DND-41 (cell line): ENCODE data around the gene SLC27A4.

ENCODE experiments used
- ATAC-seq: fragments of 200-7000 bp; cut with Tn5 transposase; 3 replicates; pipeline ENCODE4 v1.9.1; 2021; ENCODE audit warnings: low read depth; ENCODE audit not compliant: insufficient read depth
- DNase-seq: peaks from one replicate; pipeline ENCODE4 v3.0.0-alpha.2; 2020
- H2AFZ ChIP-seq: 2 replicates; pipeline ENCODE4 v1.6.0; 2012; ENCODE audit warnings: low read depth, low read length
- H3K27ac ChIP-seq: 2 replicates; pipeline ENCODE4 v1.5.1; 2012; ENCODE audit warnings: low read length, inconsistent platforms
- H3K27me3 ChIP-seq: fragments of 200-600 bp; sonication (generic); 2 replicates; pipeline ENCODE4 v1.6.0; 2012; ENCODE audit warnings: low read length, mild to moderate bottlenecking, inconsistent platforms; ENCODE audit not compliant: insufficient read depth, poor library complexity
- H3K36me3 ChIP-seq: 2 replicates; pipeline ENCODE4 v1.5.1; 2012; ENCODE audit warnings: low read length, inconsistent platforms; ENCODE audit not compliant: insufficient read depth
- H3K4me1 ChIP-seq: 2 replicates; pipeline ENCODE4 v1.5.1; 2012; ENCODE audit warnings: mild to moderate bottlenecking, low read length; ENCODE audit not compliant: insufficient read depth
- H3K4me2 ChIP-seq: 2 replicates; pipeline ENCODE4 v1.6.0; 2012; ENCODE audit warnings: mild to moderate bottlenecking, moderate library complexity, low read length, inconsistent platforms; ENCODE audit not compliant: insufficient read depth
- H3K4me3 ChIP-seq, 2 experiments: fragments of 200-600 bp in 1 of 2; shearing (Covaris generic) in 1 of 2; 2 replicates each; pipeline ENCODE4 v1.5.1; 2012 to 2016; ENCODE audit warnings: inconsistent platforms in 2 of 2, low read length in 2 of 2, mild to moderate bottlenecking in 2 of 2, low read depth in 1 of 2, moderate library complexity in 1 of 2
- H3K79me2 ChIP-seq: 2 replicates; pipeline ENCODE4 v1.6.0; 2012; ENCODE audit warnings: low read length, inconsistent platforms; ENCODE audit not compliant: insufficient read depth
- H3K9ac ChIP-seq: 2 replicates; pipeline ENCODE4 v1.6.0; 2012; ENCODE audit warnings: low read depth, mild to moderate bottlenecking, inconsistent platforms, low read length, moderate library complexity
- H3K9me3 ChIP-seq: 2 replicates; pipeline ENCODE4 v1.5.1; 2012; ENCODE audit warnings: low read length, moderate library complexity, mild to moderate bottlenecking, inconsistent platforms; ENCODE audit not compliant: insufficient read depth, severe bottlenecking
- H4K20me1 ChIP-seq: 2 replicates; pipeline ENCODE4 v1.6.0; 2012; ENCODE audit warnings: low read length; ENCODE audit not compliant: insufficient read depth
- CTCF ChIP-seq: IDR thresholded peaks from 2 replicates; pipeline ENCODE4 v1.5.1; 2012; ENCODE audit warnings: borderline replicate concordance, low read length, moderate library complexity, mild to moderate bottlenecking; ENCODE audit not compliant: poor library complexity, severe bottlenecking; ENCODE audit errors: extremely low read depth
- EZH2 ChIP-seq: IDR thresholded peaks from 3 replicates; pipeline ENCODE4 v1.6.1; 2012; ENCODE audit warnings: borderline replicate concordance, low read depth, mild to moderate bottlenecking, moderate library complexity, low read length, inconsistent platforms; ENCODE audit not compliant: severe bottlenecking

Gene SLC27A4

GRCh38 chr9:128382261-128382660 lies 41.9 kb downstream of the SLC27A4 start:
- peaks cover 25% of the 10 kb centered on the region for H4K20me1 ChIP-seq
- H3K27me3 ChIP-seq, result no peaks in the 10 kb centered on the region
- H3K4me1 ChIP-seq, result no peaks in the 10 kb centered on the region
- H3K9ac ChIP-seq, result no peak overlapping the region
- H3K36me3 ChIP-seq, result peaks cover 64% of the 10 kb centered on the region
- no peak overlapping the region for H3K4me3 ChIP-seq
- H3K27ac ChIP-seq, result no peak overlapping the region
- no peak for DNase-seq
- TF ChIP-seq CTCF (no peak), EZH2 (no peak)
- H3K4me2 ChIP-seq, result no peak overlapping the region
- H2AFZ ChIP-seq, result no peak overlapping the region
- no peaks in the 10 kb centered on the region for H3K9me3 ChIP-seq
- no peak for ATAC-seq
- H3K79me2 ChIP-seq, result peaks cover 46% of the 10 kb centered on the region

GRCh38 chr9:128383007-128383753 lies 42.9 kb downstream of the SLC27A4 start:
- no peak overlapping the region for H2AFZ ChIP-seq
- peaks cover 66% of the 10 kb centered on the region for H3K36me3 ChIP-seq
- H3K9ac ChIP-seq, result no peak overlapping the region
- H3K4me1 ChIP-seq, result no peaks in the 10 kb centered on the region
- TF ChIP-seq EZH2 (no peak), CTCF (no peak)
- no peak overlapping the region for H3K4me3 ChIP-seq
- no peak overlapping the region for H3K27ac ChIP-seq
- H3K4me2 ChIP-seq, result no peak overlapping the region
- ATAC-seq, result no peak
- no peak for DNase-seq
- H3K27me3 ChIP-seq, result no peaks in the 10 kb centered on the region
- H3K9me3 ChIP-seq, result no peaks in the 10 kb centered on the region
- peaks cover 22% of the 10 kb centered on the region for H4K20me1 ChIP-seq
- H3K79me2 ChIP-seq, result peaks cover 40% of the 10 kb centered on the region

GRCh38 chr9:128383791-128384190 lies 43.5 kb downstream of the SLC27A4 start:
- no peak overlapping the region for H2AFZ ChIP-seq
- H3K4me3 ChIP-seq, result no peak overlapping the region
- H3K79me2 ChIP-seq, result peaks cover 40% of the 10 kb centered on the region
- DNase-seq (no peak), ATAC-seq (no peak)
- H3K27me3 ChIP-seq, result no peaks in the 10 kb centered on the region
- TF ChIP-seq EZH2 (no peak), CTCF (no peak)
- no peaks in the 10 kb centered on the region for H3K4me1 ChIP-seq
- H4K20me1 ChIP-seq, result peaks cover 22% of the 10 kb centered on the region
- H3K9ac ChIP-seq, result no peak overlapping the region
- H3K9me3 ChIP-seq, result no peaks in the 10 kb centered on the region
- H3K27ac ChIP-seq, result no peak overlapping the region
- peaks cover 69% of the 10 kb centered on the region for H3K36me3 ChIP-seq
- H3K4me2 ChIP-seq, result no peak overlapping the region
